SU-DHL-6 (cell line): ENCODE measurements around the gene KCTD16.

Source experiments
- H2AFZ ChIP-seq: fragments of 200-600 bp; sonication (generic); 2 replicates; pipeline ENCODE4 v1.6.1; 2014; ENCODE audit warnings: low read depth, mild to moderate bottlenecking, moderate library complexity, mixed read lengths, antibody characterized with exemption, low read length; ENCODE audit not compliant: severe bottlenecking
- H3F3A ChIP-seq: fragments of 200-600 bp; shearing (Covaris generic); 2 replicates; pipeline ENCODE4 v1.6.0; 2016; ENCODE audit warnings: antibody characterized with exemption, mild to moderate bottlenecking; ENCODE audit not compliant: insufficient read depth
- H3K27ac ChIP-seq: fragments of 200-600 bp; sonication (generic); 2 replicates; pipeline ENCODE4 v1.5.1; 2016; ENCODE audit warnings: low read depth, mild to moderate bottlenecking, low read length, moderate library complexity, mixed read lengths
- H3K27me3 ChIP-seq: fragments of 200-600 bp; sonication (generic), shearing (Covaris generic); 2 replicates; pipeline ENCODE4 v1.6.0; 2014; ENCODE audit warnings: mild to moderate bottlenecking, low read length
- H3K36me3 ChIP-seq: fragments of 200-600 bp; sonication (generic); 2 replicates; pipeline ENCODE4 v1.6.1; 2014; ENCODE audit warnings: mild to moderate bottlenecking, low read length, mixed read lengths
- H3K4me2 ChIP-seq: fragments of 300-600, 200-600 bp; shearing (Covaris generic), sonication (generic); 2 replicates; pipeline ENCODE4 v1.6.0; 2014; ENCODE audit warnings: low read length, low read depth, mild to moderate bottlenecking; ENCODE audit not compliant: poor library complexity, severe bottlenecking
- H3K4me3 ChIP-seq: fragments of 200-600 bp; sonication (generic); 2 replicates; pipeline ENCODE4 v1.5.1; 2014; ENCODE audit warnings: antibody characterized with exemption, low read length, mild to moderate bottlenecking, mixed read lengths; ENCODE audit not compliant: insufficient read depth, poor library complexity, severe bottlenecking
- H3K79me2 ChIP-seq: fragments of 200-600 bp; sonication (generic); 2 replicates; pipeline ENCODE4 v1.6.1; 2014; ENCODE audit warnings: mild to moderate bottlenecking, low read length, moderate library complexity; ENCODE audit not compliant: insufficient read depth
- H3K9ac ChIP-seq: fragments of 200-600 bp; sonication (generic); 2 replicates; pipeline ENCODE4 v1.7.0; 2014; ENCODE audit warnings: mild to moderate bottlenecking, low read length
- H3K9me2 ChIP-seq: fragments of 200-600 bp; sonication (generic); replicated peaks from 2 replicates; pipeline ENCODE4 v1.6.1; 2014; ENCODE audit warnings: low read length; ENCODE audit not compliant: insufficient read depth
- H3K9me3 ChIP-seq: fragments of 200-600 bp; sonication (generic); 2 replicates; pipeline ENCODE4 v1.6.1; 2014; ENCODE audit warnings: low read length, mixed read lengths; ENCODE audit not compliant: insufficient read depth
- H4K20me1 ChIP-seq: fragments of 200-600 bp; sonication (generic); 2 replicates; pipeline ENCODE4 v1.6.1; 2014; ENCODE audit warnings: low read depth, mild to moderate bottlenecking, antibody characterized with exemption, low read length, moderate library complexity, mixed read lengths
- EZH2phosphoT487 ChIP-seq: fragments of 200-600 bp; sonication (generic), shearing (Covaris generic); conservative IDR thresholded peaks from 2 replicates; pipeline ENCODE4 v1.6.1; 2018; ENCODE audit warnings: mild to moderate bottlenecking, antibody characterized with exemption, low read length, moderate library complexity, mixed read lengths
- TF ChIP-seq, protein P1 (sequence below): fragments of 200-600 bp; sonication (generic); IDR thresholded peaks from one replicate; pipeline ENCODE4 v1.5.1; 2017; ENCODE audit warnings: antibody characterized with exemption, mild to moderate bottlenecking, low read length, moderate library complexity; ENCODE audit not compliant: insufficient read depth, poor library complexity, severe bottlenecking

Gene KCTD16

GRCh38 chr5:144201588-144201987 is 30.9 kb downstream of the KCTD16 start:
- Histone ChIP-seq H3K36me3 (no peaks in the 10 kb centered on the region), H3F3A (no peaks in the 10 kb centered on the region), H3K9ac (no peak overlapping the region), H3K9me3 (no peaks in the 10 kb centered on the region), H3K4me2 (no peak overlapping the region), H3K4me3 (no peak overlapping the region), H3K27ac (no peak overlapping the region), H4K20me1 (no peaks in the 10 kb centered on the region), H3K27me3 (no peaks in the 10 kb centered on the region), H3K79me2 (no peaks in the 10 kb centered on the region), H3K9me2 (no peaks in the 10 kb centered on the region), H2AFZ (no peak overlapping the region)
- TF ChIP-seq, protein P1, sequence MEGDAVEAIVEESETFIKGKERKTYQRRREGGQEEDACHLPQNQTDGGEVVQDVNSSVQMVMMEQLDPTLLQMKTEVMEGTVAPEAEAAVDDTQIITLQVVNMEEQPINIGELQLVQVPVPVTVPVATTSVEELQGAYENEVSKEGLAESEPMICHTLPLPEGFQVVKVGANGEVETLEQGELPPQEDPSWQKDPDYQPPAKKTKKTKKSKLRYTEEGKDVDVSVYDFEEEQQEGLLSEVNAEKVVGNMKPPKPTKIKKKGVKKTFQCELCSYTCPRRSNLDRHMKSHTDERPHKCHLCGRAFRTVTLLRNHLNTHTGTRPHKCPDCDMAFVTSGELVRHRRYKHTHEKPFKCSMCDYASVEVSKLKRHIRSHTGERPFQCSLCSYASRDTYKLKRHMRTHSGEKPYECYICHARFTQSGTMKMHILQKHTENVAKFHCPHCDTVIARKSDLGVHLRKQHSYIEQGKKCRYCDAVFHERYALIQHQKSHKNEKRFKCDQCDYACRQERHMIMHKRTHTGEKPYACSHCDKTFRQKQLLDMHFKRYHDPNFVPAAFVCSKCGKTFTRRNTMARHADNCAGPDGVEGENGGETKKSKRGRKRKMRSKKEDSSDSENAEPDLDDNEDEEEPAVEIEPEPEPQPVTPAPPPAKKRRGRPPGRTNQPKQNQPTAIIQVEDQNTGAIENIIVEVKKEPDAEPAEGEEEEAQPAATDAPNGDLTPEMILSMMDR: no peak
- TF ChIP-seq EZH2phosphoT487: no peak

GRCh38 chr5:144202072-144202471 is 31.4 kb downstream of the KCTD16 start:
- H3K27ac ChIP-seq: no peak overlapping the region
- H3K4me3 ChIP-seq: no peak overlapping the region
- no peak overlapping the region for H3K9ac ChIP-seq
- H4K20me1 ChIP-seq: no peaks in the 10 kb centered on the region
- no peak overlapping the region for H2AFZ ChIP-seq
- TF ChIP-seq, protein P1: no peak
- no peak for TF ChIP-seq EZH2phosphoT487
- no peaks in the 10 kb centered on the region for H3K36me3 ChIP-seq
- no peaks in the 10 kb centered on the region for H3K9me3 ChIP-seq
- H3K9me2 ChIP-seq: no peaks in the 10 kb centered on the region
- H3F3A ChIP-seq: no peaks in the 10 kb centered on the region
- H3K4me2 ChIP-seq: no peak overlapping the region
- H3K27me3 ChIP-seq: no peaks in the 10 kb centered on the region
- H3K79me2 ChIP-seq: no peaks in the 10 kb centered on the region

DNA sequence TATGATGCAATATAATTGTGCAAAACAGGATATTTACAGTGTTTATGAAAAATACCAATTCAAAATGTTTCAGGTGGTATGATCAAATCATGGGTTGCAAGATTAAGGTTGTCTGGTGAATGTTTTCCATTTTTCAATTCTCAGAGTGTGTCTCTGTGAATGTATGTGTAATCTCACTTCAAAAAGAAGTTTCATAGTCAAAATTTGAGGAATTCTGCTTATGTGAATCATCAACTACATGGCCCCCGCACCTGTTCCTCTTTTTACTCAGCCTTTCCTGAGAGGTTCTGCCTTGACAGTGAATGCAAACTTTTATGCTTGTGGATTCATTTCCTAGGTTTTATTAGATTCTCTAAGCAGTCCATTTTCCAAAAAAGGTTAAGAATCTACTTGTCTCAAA is 32.1 kb downstream of the KCTD16 start:
- H3K4me2 ChIP-seq: no peak overlapping the region
- no peak overlapping the region for H3K4me3 ChIP-seq
- H3K9me3 ChIP-seq: no peaks in the 10 kb centered on the region
- no peaks in the 10 kb centered on the region for H3K36me3 ChIP-seq
- no peaks in the 10 kb centered on the region for H3K9me2 ChIP-seq
- H3K27ac ChIP-seq: no peak overlapping the region
- no peaks in the 10 kb centered on the region for H3F3A ChIP-seq
- no peak overlapping the region for H2AFZ ChIP-seq
- no peaks in the 10 kb centered on the region for H3K79me2 ChIP-seq
- no peak overlapping the region for H3K9ac ChIP-seq
- H4K20me1 ChIP-seq: no peaks in the 10 kb centered on the region
- no peaks in the 10 kb centered on the region for H3K27me3 ChIP-seq
- TF ChIP-seq, protein P1: no peak
- no peak for TF ChIP-seq EZH2phosphoT487
